GM18861 (cell line): ENCODE data around the gene IGF2BP3.
"Not testable (repeated sequence)": the region's sequence is repeated elsewhere in the genome, so short reads cannot be mapped to it uniquely, and the experiment has no call there.

Experiments used
- ATAC-seq: cut with Tn5 transposase; IDR thresholded peaks from one replicate; pipeline ENCODE4 v1.9.1; 2021; ENCODE audit not compliant: unreplicated experiment

IGF2BP3 gene

DNA sequence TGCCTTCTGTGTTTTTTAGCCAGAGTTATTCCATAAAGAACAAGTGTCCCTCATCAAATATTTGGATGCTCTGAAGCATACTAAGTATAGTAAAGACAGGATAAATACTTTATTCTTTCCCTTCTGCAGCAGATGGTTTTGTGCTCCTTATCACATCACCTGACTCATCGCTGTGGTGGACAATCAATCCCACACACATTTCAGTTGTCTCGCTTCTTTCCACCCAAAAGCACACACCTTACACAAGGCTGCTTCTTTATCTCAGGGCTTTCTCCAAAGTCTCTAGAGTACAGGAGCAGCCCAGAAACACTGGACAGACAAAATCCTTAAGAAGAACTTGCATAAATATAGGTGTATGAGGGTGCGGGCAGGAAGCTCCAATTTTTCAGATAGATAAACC lies 43.4 kb downstream of the IGF2BP3 start:
- no peak for ATAC-seq

DNA sequence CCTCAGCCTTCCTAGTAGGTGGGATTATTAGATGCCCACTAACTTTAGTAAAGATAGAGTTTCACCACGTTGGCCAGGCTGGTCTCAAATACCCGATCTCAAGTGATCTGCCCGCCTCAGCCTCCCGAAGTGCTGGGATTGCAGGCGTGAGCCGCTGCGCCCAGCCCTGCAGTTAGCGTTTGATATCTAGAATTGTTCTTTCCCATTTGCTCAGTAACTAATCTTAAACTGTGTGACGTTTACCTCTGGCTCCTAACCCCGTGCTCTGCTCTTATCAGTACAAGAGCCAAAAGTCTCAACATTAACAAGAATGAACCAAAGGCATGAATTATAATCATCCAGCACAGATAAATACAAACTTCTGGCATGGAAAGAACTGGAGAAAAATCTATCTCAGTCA lies 47.4 kb downstream of the IGF2BP3 start:
- ATAC-seq, result no peak

DNA sequence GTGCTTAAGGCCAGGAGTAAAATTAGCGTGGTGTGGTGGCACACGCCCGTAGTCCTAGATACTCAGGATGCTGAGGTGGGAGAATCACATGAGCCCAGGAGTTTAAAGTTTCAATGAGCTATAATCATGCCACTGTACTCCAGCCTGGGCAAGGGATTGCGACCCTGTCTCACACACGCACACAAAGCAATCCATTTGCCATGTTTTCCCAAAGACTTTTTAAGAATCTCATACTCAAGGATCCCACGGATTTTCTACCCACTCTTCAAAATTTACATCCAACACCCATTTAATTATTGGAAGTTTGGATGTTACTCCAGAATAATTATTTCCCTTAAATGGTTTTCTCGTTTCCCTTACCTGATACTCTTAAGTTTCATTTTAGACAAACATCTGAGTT lies 47.9 kb downstream of the IGF2BP3 start:
- ATAC-seq, result no peak

DNA sequence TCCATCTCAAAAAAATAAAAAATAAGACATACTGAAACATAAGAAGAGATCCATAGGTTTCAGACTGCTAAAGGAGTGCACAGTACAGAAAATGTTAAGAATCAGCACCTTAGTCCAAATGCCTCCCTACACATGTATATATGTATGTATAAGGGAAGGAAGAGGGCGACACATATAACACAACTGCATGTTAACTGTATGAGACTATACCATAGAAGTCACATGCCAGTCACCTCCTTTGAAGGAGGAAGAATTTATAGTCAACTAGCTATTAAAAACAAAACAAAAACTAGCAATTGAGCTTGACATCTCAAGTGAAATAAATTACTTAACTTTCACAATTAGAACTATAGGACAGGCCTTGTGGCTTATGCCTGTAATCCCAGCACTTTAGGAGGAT lies 50.4 kb downstream of the IGF2BP3 start:
- ATAC-seq, result no peak

DNA sequence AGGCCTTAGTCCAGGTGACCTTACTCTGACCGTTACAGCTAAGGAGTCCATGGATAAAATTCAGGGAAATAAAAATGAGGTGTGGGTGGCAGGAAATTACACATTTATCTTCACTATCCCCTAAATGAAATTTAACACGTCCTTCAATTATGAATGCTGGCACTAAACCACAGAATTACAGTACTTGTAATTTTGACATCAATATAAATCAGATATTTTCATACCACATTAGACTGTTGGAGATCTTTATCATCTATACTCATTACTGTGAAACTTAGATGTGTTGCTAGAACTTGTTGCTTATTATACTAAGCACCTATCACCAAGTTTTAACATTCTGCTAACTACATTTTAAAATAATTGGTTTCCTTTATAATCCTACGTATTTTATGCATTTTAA lies 51.1 kb downstream of the IGF2BP3 start:
- ATAC-seq, result no peak

DNA sequence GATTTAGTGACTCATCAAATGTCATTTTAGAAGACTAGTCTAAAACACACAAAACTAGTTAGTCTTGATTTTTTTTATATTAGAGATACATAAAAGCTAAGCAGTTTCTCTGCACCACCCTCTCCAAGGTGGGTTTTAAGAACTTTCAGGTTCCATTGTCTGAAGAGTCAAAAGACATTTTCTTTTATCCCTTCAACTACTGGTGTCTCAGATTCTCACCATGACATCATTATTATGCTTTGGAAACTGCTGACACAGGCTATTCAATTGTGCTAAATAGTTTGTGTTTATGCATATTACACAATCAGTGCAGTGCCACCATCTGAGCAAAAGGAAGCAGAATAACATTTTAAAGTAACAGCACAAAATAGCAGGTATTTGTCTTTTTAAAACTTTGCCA lies 52.2 kb downstream of the IGF2BP3 start:
- no peak for ATAC-seq

DNA sequence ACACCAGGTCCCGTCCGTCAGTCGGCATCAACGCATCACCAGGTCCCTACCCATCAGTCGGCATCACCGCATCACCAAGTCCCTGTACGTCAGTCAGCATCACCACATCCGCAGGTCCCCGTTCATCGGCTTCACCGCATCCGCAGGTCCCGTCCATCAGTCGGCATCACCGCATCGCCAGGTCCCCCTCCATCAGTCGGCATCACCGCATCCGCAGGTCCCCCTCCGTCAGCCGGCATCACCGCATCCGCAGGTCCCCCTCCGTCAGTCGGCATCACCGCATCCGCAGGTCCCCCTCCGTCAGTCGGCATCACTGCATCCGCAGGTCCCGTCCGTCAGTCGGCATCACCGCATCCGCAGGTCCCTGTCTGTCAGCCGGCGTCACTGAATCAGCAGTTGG lies 55.1 kb downstream of the IGF2BP3 start:
- no peak for ATAC-seq

DNA sequence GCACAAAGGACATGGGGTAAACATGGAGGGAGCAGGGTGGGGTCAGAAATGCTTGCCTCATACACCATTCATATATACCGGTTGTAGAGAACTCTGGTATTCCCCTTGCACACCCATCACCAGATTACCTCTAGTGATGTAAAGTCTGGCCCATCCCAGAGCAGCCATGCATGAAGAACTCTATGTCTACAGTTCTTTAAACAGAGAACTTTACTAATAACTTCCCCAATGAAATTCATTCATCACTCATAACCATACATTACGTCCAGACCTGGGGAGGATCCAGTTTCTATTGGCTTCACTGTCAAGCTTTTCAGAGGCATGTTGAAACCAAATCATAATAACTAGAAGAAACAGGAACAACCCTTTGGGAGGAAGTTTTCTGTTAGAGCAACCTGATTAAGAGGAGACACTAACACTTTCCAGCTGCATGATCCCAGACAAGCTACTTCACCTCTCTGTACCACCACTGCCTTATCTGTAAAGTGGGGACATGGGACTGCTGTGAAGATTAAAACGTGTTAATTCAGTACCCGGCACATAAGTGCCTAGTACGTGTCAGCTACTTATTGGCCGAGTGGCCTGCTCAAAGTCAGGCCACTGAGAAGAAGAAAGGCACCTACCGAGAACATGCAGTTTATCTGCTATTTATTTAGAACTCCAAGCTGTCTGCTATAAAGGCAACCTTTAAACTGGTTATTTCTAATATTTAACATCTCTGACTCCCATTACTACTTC lies 59.7 kb downstream of the IGF2BP3 start:
- ATAC-seq, result peak; percentile 90

DNA sequence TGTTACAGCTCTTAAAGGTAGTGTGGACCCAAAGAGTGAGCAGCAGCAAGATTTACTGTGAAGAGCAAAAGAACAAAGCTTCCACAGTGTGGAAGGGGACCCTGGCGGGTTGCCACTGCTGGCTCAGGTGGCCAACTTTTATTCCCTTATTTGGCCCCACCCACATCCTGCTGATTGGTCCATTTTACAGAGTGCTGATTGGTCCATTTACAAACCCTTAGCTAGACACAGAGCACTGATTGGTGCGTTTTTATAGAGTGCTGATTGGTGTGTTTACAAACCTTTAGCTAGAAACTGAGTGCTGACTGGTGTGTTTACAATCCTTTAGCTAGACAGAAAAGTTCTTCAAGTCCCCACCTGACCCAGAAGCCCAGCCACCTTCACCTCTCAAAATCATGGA lies 63.7 kb downstream of the IGF2BP3 start:
- not testable (repeated sequence) for ATAC-seq

DNA sequence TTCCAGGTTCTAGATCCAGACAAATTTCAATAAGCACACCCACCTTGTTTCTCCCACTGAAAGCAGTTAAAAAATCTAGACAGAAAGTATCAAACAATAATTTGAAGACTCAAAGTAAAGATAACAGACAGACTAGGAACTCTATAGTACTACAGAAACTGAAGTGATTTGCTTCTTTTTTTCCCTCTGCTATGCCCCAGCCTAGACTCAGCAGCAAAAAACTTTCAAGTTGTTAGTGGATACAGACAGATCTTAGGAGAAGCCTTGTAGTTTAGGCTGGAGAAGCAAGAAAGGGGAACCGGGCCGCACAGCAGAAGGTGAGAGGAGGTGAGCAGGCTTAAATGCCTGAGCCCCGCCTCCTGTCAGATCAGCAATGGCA lies 65.1 kb downstream of the IGF2BP3 start:
- ATAC-seq, result no peak

DNA sequence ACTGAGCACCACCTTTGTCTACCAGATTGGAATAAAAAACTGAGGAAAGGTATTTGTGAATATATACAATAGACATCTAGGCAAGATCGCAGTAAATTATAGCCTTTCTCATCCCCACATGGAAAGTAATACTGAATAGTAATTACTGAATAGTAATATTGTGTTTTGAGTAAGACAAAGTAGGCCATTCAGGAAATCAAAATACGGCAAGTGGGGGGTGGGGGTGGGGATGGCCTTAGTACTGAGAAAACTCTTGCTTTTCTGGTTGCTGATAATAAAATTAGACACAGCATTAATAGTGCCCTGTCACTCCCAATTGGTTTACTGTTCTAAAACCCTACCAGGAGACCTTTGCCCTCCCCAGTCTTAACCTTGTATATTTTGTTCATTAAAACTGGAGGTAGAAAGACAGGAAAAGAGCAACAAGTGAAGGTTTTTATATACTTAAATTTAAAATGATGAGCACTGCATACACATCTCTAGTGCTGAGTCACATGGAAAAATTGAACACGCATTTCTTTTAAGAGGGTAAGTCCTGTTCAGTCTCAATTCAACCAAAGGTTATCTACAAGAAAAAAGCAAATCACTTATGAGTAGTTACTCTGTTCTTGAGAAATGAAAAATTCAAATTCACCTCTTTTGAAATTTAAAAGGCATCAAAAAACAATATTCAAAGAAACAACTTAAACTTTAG lies 65.6 kb downstream of the IGF2BP3 start:
- ATAC-seq, result no peak

DNA sequence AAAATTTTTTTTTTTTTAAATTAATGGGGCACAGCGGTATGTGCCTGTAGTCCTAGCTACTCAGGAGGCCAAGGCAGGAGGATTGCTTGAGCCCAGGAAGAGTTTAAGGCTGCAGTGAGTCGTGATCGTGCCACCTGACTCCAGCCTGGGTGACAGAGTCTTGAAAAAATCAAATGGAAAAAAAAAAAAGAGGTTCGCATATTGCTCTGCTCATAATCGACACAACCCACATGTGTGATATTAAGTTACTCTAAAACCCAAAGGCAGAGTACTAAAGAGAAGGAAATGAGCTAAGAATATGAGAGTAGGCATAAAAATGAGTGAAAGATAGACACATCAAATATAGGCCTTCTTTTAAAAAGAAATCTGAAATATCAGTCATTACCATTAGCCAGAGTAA lies 66.3 kb downstream of the IGF2BP3 start:
- no peak for ATAC-seq

DNA sequence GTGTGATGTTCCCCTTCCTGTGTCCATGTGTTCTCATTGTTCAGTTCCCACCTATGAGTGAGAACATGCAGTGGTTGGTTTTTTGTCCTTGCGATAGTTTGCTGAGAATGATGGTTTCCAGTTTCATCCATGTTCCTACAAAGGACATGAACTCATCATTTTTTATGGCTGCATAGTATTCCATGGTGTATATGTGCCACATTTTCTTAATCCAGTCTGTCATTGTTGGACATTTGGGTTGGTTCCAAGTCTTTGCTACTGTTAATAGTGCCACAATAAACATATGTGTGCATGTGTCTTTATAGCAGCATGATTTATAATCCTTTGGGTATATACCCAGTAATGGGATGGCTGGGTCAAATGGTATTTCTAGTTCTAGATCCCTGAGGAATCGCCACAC lies 72.2 kb downstream of the IGF2BP3 start:
- not testable (repeated sequence) for ATAC-seq

DNA sequence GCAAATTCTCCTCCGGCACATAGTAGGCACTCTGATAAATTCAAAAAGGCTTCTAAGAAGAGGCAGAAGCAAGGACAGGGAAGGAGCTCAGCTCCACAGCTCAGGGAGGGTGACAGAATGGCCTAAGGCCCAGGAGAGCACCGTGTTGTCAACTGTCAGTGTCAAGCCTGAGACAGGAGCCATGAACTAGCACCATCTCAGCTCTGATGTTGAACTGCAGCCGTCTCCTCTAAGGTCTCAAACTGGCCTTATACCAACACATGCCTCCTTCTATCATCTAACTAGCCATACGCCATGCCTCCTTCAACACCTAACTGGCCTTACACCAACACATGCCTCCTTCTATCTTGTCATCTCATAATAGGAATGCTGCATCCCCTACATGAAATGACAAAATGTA lies 73.0 kb downstream of the IGF2BP3 start:
- no peak for ATAC-seq

DNA sequence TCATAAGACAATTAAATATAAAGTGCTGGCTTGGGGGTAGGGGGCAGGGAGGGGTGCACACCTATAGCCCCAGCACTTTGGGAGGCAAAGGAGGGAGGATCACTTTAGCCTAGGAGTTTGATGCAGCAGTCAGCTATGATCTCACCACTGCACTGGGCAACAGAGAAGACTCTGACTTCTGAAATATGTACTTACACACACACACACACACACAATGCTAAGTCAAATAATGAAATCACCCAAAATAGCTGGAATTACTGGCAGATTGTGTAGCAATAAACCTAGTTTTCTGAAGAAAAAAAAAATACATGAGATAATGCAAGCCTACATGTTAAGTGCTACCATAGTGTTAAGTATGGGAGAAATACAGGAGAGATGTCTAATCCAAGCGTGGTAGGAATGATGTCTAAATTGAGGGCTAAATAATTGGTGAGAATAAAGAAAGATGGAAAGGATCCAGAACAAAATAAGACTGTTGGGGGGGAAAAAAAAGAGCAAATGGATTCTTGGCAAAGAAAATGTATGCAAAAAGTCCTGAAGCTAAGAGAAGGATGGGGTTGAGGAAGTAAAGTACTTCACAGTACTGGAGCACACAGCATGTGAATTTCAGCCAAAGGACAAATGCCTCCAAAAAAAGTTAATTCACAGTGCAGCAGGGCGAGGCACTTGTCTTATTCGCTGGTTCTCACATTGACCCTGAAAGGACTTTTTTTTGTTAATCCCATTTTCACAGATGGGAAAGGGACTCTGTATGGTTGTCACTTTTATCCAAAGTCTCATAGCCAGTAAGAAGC lies 73.9 kb downstream of the IGF2BP3 start:
- no peak for ATAC-seq

DNA sequence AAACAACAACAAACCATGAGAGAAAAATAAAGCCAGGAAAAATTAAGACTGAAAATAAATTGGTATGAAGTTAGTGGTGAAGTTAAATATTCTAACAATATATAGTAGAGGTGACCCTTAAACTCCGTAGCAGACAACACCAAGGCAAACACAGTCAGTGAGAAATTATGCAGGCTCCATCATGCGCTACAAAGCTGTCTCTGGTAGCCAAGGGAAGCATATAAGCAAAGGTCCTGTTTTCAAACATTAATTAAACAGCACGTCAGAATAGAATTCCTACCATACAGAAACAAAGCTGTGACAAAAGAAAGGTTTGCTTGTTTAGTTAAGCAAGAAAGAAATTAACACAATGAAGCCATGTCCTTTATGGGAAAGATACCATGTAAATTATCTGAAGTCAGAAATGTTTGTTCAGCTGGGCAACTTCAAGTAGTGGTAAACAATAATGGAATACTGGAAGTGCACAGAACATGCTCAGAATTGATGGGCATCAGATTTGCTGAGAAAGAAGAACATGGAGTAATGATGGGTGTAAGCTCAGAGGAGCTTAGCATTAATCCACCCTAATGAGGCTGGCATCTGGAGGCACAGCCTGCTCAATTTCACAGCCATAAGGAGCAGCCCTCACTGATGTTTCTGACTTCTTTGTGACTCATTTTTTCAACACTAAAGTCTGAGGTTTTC lies 75.7 kb downstream of the IGF2BP3 start:
- ATAC-seq, result no peak

DNA sequence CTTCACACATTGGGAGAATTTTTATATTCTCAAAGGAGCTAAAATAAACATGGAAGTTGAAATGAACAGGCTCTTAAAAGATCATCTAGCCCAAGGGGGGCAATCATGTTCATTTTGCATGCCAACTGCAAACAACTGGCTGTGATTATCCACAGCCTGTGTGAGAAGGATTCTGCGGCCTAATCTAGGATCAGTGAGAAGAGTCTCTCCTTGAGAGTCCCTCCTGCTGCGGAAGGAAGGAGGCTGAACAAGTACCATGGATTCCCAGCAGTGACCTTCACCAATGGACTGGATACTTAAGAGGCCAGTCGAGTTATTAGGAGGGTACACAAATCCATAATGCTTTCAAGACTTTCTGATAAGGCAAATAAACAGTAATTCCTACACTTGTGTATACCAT lies 76.7 kb downstream of the IGF2BP3 start:
- no peak for ATAC-seq

DNA sequence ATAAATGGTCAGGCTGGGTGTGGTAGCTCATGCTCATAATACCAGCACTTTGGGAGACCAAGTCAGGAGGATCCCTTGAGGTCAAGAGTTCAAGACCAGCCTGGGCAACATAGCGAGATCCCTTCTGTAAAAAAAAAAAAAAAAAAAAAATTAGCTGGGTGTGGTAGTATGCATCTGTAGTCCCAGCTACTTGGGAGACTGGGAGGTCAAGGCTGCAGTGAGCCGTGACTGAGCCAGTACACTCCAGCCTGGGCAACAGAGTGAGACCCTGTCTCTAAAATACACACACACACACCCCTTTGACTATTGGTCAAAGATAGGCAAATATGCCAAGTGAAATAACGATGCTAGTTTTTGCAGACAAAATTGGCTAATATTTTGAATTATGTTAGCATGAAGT lies 80.6 kb downstream of the IGF2BP3 start:
- ATAC-seq, result no peak

DNA sequence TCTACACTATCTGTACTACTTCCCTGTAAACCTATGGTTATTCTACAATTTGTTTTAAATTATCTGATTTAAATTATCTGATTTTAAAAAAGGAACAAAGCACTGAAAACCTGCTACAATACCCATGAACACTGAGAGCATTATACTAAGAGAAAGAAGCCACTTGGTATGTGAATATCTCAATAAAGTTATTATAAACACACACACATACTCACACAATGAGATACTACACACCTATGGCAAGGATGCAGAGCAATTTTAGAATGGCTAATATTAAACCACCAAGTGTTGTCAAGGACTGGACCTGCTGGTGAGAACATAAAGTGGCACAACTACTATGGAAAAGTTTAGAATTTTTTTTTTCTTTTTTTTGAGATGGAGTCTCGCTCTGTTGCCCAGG lies 82.7 kb downstream of the IGF2BP3 start:
- no peak for ATAC-seq

DNA sequence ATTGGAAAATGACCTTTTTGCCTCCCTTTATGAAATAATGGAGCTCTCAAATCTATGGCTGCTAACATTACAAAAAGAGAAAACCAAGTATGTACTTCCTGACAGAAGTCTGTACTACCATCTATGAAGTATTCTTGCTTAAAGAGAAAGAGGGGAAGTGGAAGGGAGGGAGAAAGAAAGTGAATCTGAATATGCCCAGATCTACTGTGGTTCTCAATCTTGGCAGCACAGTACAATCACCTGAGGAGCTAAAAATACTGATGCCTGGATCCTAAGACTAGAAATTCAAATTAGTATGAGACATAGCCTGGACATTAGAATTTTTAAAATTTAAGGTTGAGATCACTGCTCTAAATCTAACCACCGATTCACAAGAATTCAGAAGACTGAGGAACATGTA lies 85.2 kb downstream of the IGF2BP3 start:
- peak; percentile 46 for ATAC-seq

DNA sequence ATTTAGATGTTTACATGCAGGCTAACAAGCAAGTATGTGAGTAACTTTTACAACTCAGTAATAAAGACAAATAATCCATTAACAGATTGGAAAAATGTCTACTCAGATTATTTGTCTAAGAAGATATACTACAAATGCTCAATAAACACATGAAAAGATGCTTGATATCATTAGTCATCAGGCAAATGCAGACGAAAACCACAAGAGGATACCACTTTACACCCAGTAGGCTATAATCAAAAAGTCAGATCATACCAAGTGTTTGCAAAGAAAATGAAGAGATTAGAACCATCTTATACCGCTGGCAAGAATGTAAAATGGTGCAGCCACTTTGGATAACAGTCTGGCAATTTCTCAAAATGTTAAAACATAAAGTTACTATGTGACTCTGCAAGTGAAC lies 87.1 kb downstream of the IGF2BP3 start:
- ATAC-seq, result no peak

DNA sequence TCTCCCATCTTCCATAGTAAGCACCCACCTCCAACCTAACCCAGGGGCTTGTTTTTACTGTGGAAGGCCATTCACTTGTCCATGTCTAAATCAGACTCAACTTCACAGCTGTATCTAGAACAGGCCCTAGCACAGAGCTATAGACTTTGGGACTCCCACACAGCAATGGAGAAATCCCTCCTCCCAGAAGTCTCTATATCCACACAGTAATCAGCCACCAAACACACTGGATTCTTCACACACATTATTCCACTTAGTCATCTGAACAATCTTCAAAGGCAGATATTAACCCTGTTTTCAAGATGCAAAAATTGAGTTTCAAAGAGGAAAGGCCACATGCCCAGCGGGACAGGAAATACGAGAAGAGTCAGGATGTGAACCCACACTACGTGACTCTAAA lies 89.3 kb downstream of the IGF2BP3 start:
- ATAC-seq, result no peak
